Measurements from ENCODE around the gene EXOSC9.

DNA sequence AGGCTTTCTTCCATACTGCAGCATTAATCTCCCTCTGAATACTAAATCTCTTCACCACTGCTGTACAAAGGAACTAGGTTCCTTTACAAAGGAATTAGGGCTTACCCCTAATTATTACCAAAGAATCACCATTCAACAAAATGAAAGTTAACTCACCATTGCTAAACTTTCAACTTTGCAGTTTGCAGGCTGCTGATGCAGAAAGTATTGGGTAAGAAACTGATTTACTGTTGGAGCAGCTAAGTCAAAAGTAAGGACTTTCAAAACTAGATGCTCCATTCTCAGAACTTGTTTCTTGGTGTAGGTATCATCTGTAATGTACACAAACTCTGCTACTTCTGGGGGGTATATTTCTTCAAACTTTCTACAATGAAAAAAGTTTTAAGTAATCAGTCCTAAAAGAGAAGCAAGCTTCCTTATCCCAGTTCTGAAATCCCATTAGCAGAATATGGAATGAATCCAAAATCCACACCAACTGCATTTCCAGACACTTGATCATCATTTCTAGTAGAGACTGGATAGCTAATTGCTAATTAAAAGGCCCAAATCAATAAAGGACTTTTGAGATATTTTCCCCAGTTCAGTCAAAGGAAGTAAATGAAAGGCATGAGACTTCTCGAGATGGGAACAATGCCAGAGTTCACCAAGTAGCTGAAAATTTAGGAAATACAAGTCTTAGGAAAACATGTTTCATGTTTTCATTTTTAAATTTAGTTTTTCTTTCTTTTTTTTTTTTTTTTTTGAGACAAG, 18.3 kb downstream of the EXOSC9 start:
- no peak for TF ChIP-seq FOS (IDR thresholded peaks at IDR 0.05; ENCODE audit: borderline replicate concordance, extremely low read depth, insufficient read length)
- no peak for TF ChIP-seq ESRRA (IDR thresholded peaks at IDR 0.05; ENCODE audit: low read length)
- TF ChIP-seq ZNF384 (IDR thresholded peaks at IDR 0.05; ENCODE audit: borderline replicate concordance, low read depth, low read length) = no peak
- TF ChIP-seq CEBPB (IDR thresholded peaks at IDR 0.05; ENCODE audit: borderline replicate concordance in 1 of 2, low read depth in 2 of 2, low read length in 2 of 2) = no peak
- TF ChIP-seq, protein P1, sequence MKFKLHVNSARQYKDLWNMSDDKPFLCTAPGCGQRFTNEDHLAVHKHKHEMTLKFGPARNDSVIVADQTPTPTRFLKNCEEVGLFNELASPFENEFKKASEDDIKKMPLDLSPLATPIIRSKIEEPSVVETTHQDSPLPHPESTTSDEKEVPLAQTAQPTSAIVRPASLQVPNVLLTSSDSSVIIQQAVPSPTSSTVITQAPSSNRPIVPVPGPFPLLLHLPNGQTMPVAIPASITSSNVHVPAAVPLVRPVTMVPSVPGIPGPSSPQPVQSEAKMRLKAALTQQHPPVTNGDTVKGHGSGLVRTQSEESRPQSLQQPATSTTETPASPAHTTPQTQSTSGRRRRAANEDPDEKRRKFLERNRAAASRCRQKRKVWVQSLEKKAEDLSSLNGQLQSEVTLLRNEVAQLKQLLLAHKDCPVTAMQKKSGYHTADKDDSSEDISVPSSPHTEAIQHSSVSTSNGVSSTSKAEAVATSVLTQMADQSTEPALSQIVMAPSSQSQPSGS (IDR thresholded peaks at IDR 0.05; ENCODE audit: low read length) = no peak
- no peak for TF ChIP-seq CREM (IDR thresholded peaks at IDR 0.05; ENCODE audit: low read depth)
- no peak for TF ChIP-seq EZH2 (IDR thresholded peaks at IDR 0.05; ENCODE audit: borderline replicate concordance, control insufficient read depth, low read depth, low read length)
- no peak for TF ChIP-seq POLR2A (IDR thresholded peaks at IDR 0.05; ENCODE audit: low read depth, low read length)

All from GM12878 (cell line).